Osteoblast (primary cell): Measurements from ENCODE around the gene PKHD1. TPM values are rescaled to one million over a fixed set of nuclear protein-coding genes. Genes with fewer than 3 reads are reported as not detected.

ENCODE experiments used
- DNase-seq: peaks from one replicate; pipeline ENCODE4 v3.0.0; 2011; ENCODE audit warnings: low spot score, mixed read lengths; ENCODE audit not compliant: insufficient read length; ENCODE audit errors: missing footprints
- H2AFZ ChIP-seq: 2 replicates; pipeline ENCODE4 v1.6.0; 2011; ENCODE audit warnings: mild to moderate bottlenecking, low read length
- H3K27ac ChIP-seq: 2 replicates; pipeline ENCODE4 v1.5.1; 2011; ENCODE audit warnings: mild to moderate bottlenecking, low read depth, low read length, moderate library complexity
- H3K27me3 ChIP-seq: 2 replicates; pipeline ENCODE4 v1.6.0; 2012; ENCODE audit warnings: mild to moderate bottlenecking, control low read depth, inconsistent platforms, low read length, moderate library complexity; ENCODE audit not compliant: insufficient read depth
- H3K36me3 ChIP-seq: 2 replicates; pipeline ENCODE4 v1.5.1; 2011; ENCODE audit warnings: mild to moderate bottlenecking, low read length, control low read depth, moderate library complexity; ENCODE audit not compliant: insufficient read depth
- H3K4me1 ChIP-seq: 2 replicates; pipeline ENCODE4 v1.5.1; 2011; ENCODE audit warnings: mild to moderate bottlenecking, low read length, control low read depth, moderate library complexity; ENCODE audit not compliant: insufficient read depth
- H3K4me2 ChIP-seq: 2 replicates; pipeline ENCODE4 v1.6.0; 2011; ENCODE audit warnings: mild to moderate bottlenecking, low read length; ENCODE audit not compliant: insufficient read depth
- H3K4me3 ChIP-seq: fragments of 200-600 bp; sonication (generic); 3 replicates; pipeline ENCODE4 v1.5.1; 2012; ENCODE audit warnings: mild to moderate bottlenecking, low read length, inconsistent platforms; ENCODE audit not compliant: insufficient read depth
- H3K79me2 ChIP-seq: 2 replicates; pipeline ENCODE4 v1.6.0; 2012; ENCODE audit warnings: mild to moderate bottlenecking, low read length, control low read depth, inconsistent platforms; ENCODE audit not compliant: insufficient read depth
- H3K9me3 ChIP-seq: 2 replicates; pipeline ENCODE4 v1.5.1; 2011; ENCODE audit warnings: low read depth, low read length, control low read depth
- H4K20me1 ChIP-seq: 2 replicates; pipeline ENCODE4 v1.6.0; 2012; ENCODE audit warnings: mild to moderate bottlenecking, low read length, control low read depth; ENCODE audit not compliant: insufficient read depth
- total RNA-seq: library from RNA; depleted of rRNA; stranded (reverse); fragments of >200 nt; gene quantifications from 2 replicates; pipeline ENCODE4 v1.2.3, GENCODE V29; 2012
- TF ChIP-seq, protein P1 (sequence below): IDR thresholded peaks from 2 replicates; pipeline ENCODE4 v1.5.1; 2011; ENCODE audit warnings: mild to moderate bottlenecking, low read depth, low read length, moderate library complexity; ENCODE audit errors: extremely low read depth

Gene PKHD1
- total RNA-seq, 1 donor: not detected

DNA sequence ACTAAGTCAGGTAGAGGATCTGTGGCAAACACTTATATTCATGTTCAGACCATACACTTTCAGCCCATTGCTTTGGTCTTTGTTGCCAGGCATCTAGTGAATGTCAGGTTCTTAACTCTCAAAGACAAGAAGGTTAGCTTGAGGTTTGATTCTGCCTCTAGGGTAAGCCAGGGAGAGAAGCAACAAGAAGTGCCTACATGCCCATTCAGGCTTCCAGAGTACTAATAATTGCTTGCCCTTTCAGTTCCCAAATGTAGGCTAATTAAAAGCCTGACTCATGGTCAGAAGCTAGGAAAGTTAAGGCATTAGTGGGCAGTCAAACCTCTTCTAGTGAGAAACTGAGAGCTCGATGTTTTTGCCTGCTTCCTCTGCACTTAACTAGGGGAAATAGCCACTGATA lies 492.4 kb downstream of the PKHD1 start:
- Histone ChIP-seq H3K9me3 (peaks cover 5% of the 10 kb centered on the region), H3K27ac (no peak overlapping the region), H3K4me1 (no peaks in the 10 kb centered on the region), H4K20me1 (no peaks in the 10 kb centered on the region), H3K36me3 (no peaks in the 10 kb centered on the region), H3K4me3 (no peak overlapping the region), H3K4me2 (no peak overlapping the region), H3K27me3 (no peaks in the 10 kb centered on the region), H2AFZ (no peak overlapping the region), H3K79me2 (no peaks in the 10 kb centered on the region)
- no peak for DNase-seq
- TF ChIP-seq, protein P1, sequence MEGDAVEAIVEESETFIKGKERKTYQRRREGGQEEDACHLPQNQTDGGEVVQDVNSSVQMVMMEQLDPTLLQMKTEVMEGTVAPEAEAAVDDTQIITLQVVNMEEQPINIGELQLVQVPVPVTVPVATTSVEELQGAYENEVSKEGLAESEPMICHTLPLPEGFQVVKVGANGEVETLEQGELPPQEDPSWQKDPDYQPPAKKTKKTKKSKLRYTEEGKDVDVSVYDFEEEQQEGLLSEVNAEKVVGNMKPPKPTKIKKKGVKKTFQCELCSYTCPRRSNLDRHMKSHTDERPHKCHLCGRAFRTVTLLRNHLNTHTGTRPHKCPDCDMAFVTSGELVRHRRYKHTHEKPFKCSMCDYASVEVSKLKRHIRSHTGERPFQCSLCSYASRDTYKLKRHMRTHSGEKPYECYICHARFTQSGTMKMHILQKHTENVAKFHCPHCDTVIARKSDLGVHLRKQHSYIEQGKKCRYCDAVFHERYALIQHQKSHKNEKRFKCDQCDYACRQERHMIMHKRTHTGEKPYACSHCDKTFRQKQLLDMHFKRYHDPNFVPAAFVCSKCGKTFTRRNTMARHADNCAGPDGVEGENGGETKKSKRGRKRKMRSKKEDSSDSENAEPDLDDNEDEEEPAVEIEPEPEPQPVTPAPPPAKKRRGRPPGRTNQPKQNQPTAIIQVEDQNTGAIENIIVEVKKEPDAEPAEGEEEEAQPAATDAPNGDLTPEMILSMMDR: no peak

DNA sequence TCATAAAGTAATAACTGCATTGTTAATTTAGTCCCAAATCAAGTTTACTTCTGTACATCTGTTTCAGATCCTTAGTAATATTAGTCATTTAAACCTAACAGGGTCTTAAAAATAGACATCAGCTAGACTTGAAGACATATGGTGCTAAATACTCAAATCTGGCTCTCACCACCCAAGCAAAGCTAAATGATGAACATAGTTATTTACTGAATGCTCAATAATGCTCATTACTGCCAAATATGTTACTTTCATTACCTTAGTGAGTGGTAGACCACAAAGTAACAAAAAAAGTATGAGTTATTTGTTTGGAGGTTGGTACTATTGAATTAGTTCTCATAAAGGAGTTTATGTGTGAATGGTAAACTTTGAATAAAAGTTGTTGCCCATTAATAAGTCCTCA lies 502.1 kb downstream of the PKHD1 start:
- H3K27ac ChIP-seq: no peak overlapping the region
- no peaks in the 10 kb centered on the region for H3K27me3 ChIP-seq
- H2AFZ ChIP-seq: no peak overlapping the region
- H3K79me2 ChIP-seq: no peaks in the 10 kb centered on the region
- no peaks in the 10 kb centered on the region for H4K20me1 ChIP-seq
- no peaks in the 10 kb centered on the region for H3K36me3 ChIP-seq
- no peak overlapping the region for H3K4me3 ChIP-seq
- H3K4me2 ChIP-seq: no peak overlapping the region
- peaks cover 1% of the 10 kb centered on the region for H3K9me3 ChIP-seq
- TF ChIP-seq, protein P1: no peak
- H3K4me1 ChIP-seq: no peaks in the 10 kb centered on the region
- DNase-seq: no peak

DNA sequence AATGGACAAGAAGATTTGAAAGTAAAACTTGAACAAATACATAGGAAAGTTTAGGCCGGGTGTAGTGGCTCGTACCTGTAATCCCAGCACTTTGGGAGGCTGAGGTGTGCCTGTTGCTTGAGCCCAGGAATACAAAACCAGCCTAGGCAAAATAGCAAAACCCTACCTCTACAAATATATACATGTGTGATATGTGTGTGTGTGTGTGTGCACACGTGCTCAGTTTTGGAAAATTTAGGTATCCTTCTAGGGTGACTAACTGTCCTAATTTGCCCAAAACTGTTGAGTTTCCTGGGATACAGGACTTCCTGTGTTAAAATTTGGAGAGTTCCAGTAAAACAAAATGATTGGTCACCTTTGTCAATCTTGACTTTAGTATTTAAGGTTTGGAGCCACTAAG lies 503.2 kb downstream of the PKHD1 start:
- H3K27ac ChIP-seq: no peak overlapping the region
- H3K36me3 ChIP-seq: no peaks in the 10 kb centered on the region
- H4K20me1 ChIP-seq: no peaks in the 10 kb centered on the region
- peaks cover 1% of the 10 kb centered on the region for H3K9me3 ChIP-seq
- no peaks in the 10 kb centered on the region for H3K27me3 ChIP-seq
- no peaks in the 10 kb centered on the region for H3K4me1 ChIP-seq
- no peak overlapping the region for H3K4me2 ChIP-seq
- no peak for DNase-seq
- TF ChIP-seq, protein P1: no peak
- H3K79me2 ChIP-seq: no peaks in the 10 kb centered on the region
- H2AFZ ChIP-seq: no peak overlapping the region
- H3K4me3 ChIP-seq: no peak overlapping the region

DNA sequence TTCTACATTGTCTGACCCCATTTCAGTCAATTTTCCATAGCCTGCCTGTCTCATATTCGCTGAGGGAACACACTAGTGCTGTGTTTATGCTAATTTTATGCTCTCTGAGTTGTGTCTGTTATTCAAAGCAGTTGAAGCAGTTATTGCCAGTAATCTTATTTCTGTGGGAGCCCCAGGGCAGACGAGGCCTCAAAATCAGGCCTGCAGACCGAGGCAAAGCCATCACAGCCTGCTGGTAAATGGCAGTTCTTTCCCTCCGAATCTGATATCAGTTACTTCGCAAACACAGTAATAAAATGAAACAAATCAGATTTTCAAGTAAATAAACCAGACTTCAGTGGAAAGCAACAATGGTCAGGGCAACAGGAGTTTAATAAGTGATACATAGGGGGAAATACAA lies 508.4 kb downstream of the PKHD1 start:
- Histone ChIP-seq H3K36me3 (no peaks in the 10 kb centered on the region), H3K4me2 (no peak overlapping the region), H3K4me3 (no peak overlapping the region), H3K9me3 (peaks cover 2% of the 10 kb centered on the region), H3K4me1 (no peaks in the 10 kb centered on the region), H2AFZ (no peak overlapping the region), H3K27ac (no peak overlapping the region), H3K27me3 (no peaks in the 10 kb centered on the region), H4K20me1 (no peaks in the 10 kb centered on the region), H3K79me2 (no peaks in the 10 kb centered on the region)
- no peak for DNase-seq
- TF ChIP-seq, protein P1: no peak
